ENCODE data around the gene SLC40A1. TPM values are rescaled to one million over a fixed set of nuclear protein-coding genes. Genes with fewer than 3 reads are reported as not detected.

SLC40A1 gene
- total and polyA plus RNA-seq, 2 of the 13 experiments (the other 11 are each of a cell fraction or from before 2014, with no cell fraction given) = 10.6 to 24.9 TPM

- in situ Hi-C loops (cut with HindIII; ENCODE audit: extremely low pct_ligation_motif_present, low pct_unique_long_range_greater_than_20kb) (no loop called here), intact Hi-C loops (cut with micrococcal nuclease; ENCODE audit: unreplicated experiment) (loop anchor here (2.0 kb wide), 1 partner anchor 23 kb away; no protein-coding TSS in a partner anchor)
- Histone ChIP-seq H3K4me2 (ENCODE audit: low read depth, low read length) (no peak overlapping the region), H3K9ac (ENCODE audit: insufficient read depth, low read depth, low read length) (no peak overlapping the region), H3K9me3 (ENCODE audit: low read length) (no peaks in the 10 kb centered on the region), H4K20me1 (ENCODE audit: insufficient read depth, low read length) (no peaks in the 10 kb centered on the region), H2AFZ (ENCODE audit: low read length) (no peak overlapping the region), H3K36me3 (replicated peaks in 1 of 2; ENCODE audit: control insufficient read depth in 1 of 2, insufficient read depth in 2 of 2, low read length in 2 of 2) (no peaks in the 10 kb centered on the region), H3K79me2 (ENCODE audit: insufficient read depth, low read length) (no peaks in the 10 kb centered on the region), H3K27me3 (ENCODE audit: control insufficient read depth in 1 of 2, insufficient read depth in 2 of 2, low read length in 2 of 2) (no peaks in the 10 kb centered on the region), H3K4me3 (replicated peaks in 1 of 3; ENCODE audit: insufficient read depth in 1 of 3, low read depth in 2 of 3, low read length in 3 of 3) (no peak overlapping the region), H3K27ac (ENCODE audit: extremely low read length, insufficient read depth, low read length) (peak overlapping the region; percentile 49), H3K4me1 (ENCODE audit: insufficient read depth, low read length) (peaks cover 70% of the 10 kb centered on the region)
- DNase-seq (ENCODE audit: low spot score) = no peak
- POLR2A ChIA-PET = interaction anchor here (0.9 to 2.9 kb wide), 6 partner anchors 10 to 29 kb away, joined by 3 to 18 read pairs (median 8); partner anchors contain the start of gene SLC40A1
- BruUV-seq (replicated peaks) = no TSS peak
- CTCF ChIA-PET (ENCODE audit: low intra/inter-chr PET ratio, low total read pairs) = no interaction called here
- no peak for ATAC-seq
- TF ChIP-seq ZBTB46 (CRISPR knock-in tag; IDR thresholded peaks at IDR 0.05; ENCODE audit: borderline replicate concordance) = no peak
- 0 out of 2 replicates have a peak, but pooled peaks have one; percentile 52 for TF ChIP-seq SMYD3 (CRISPR knock-in tag; IDR thresholded peaks at IDR 0.05)
- no peak for FAIRE-seq
These were observed 28.8 kb downstream of the SLC40A1 start for GRCh38 chr2:189551808-189552207.

GRCh38 chr2:189549449-189549832 lies 31.1 kb downstream of the SLC40A1 start:
- Histone ChIP-seq H3K27ac (ENCODE audit: extremely low read length, insufficient read depth, low read length) (peak overlapping the region; percentile 54), H3K79me2 (ENCODE audit: insufficient read depth, low read length) (no peaks in the 10 kb centered on the region), H3K9ac (ENCODE audit: insufficient read depth, low read depth, low read length) (peak overlapping the region; percentile 17; the same call in 1 of the 2 replicates), H3K36me3 (replicated peaks in 1 of 2; ENCODE audit: control insufficient read depth in 1 of 2, insufficient read depth in 2 of 2, low read length in 2 of 2) (no peaks in the 10 kb centered on the region), H4K20me1 (ENCODE audit: insufficient read depth, low read length) (no peaks in the 10 kb centered on the region), H3K9me3 (ENCODE audit: low read length) (no peaks in the 10 kb centered on the region), H2AFZ (ENCODE audit: low read length) (peak overlapping the region; percentile 45), H3K4me3 (replicated peaks in 1 of 3; ENCODE audit: insufficient read depth in 1 of 3, low read depth in 2 of 3, low read length in 3 of 3) (no peak overlapping the region), H3K27me3 (ENCODE audit: control insufficient read depth in 1 of 2, insufficient read depth in 2 of 2, low read length in 2 of 2) (no peaks in the 10 kb centered on the region), H3K4me2 (ENCODE audit: low read depth, low read length) (peak overlapping the region; percentile 34), H3K4me1 (ENCODE audit: insufficient read depth, low read length) (peaks cover 46% of the 10 kb centered on the region)
- BruUV-seq (replicated peaks) = no TSS peak
- DNase-seq (ENCODE audit: low spot score) = no peak
- ChIA-PET CTCF (ENCODE audit: low intra/inter-chr PET ratio, low total read pairs) (no interaction called here), POLR2A (interaction anchor here (1.0 to 2.1 kb wide), 7 partner anchors 15 to 64 kb away, joined by 3 to 14 read pairs (median 5); partner anchors contain the start of gene SLC40A1)
- in situ Hi-C loops (cut with HindIII; ENCODE audit: extremely low pct_ligation_motif_present, low pct_unique_long_range_greater_than_20kb) (no loop called here), intact Hi-C loops (cut with micrococcal nuclease; ENCODE audit: unreplicated experiment) (no loop called here)
- TF ChIP-seq ZSCAN25 (CRISPR knock-in tag; IDR thresholded peaks at IDR 0.05) (0 out of 2 replicates have a peak, but pooled peaks have one; percentile 32), RXRB (CRISPR knock-in tag; IDR thresholded peaks at IDR 0.05; ENCODE audit: borderline replicate concordance) (no peak), SOX6 (IDR thresholded peaks at IDR 0.05) (no peak), SOX6 (CRISPR knock-in tag; IDR thresholded peaks at IDR 0.05) (0 out of 2 replicates have a peak, but pooled peaks have one; percentile 0), ZNF616 (CRISPR knock-in tag; IDR thresholded peaks at IDR 0.05; ENCODE audit: low read depth) (no peak), MXI1 (IDR thresholded peaks at IDR 0.05; ENCODE audit: borderline replicate concordance, low read depth, low read length) (no peak), ZNF570 (CRISPR knock-in tag; IDR thresholded peaks at IDR 0.05; ENCODE audit: borderline replicate concordance) (no peak), SALL2 (CRISPR knock-in tag; IDR thresholded peaks at IDR 0.05) (no peak), NR2F6 (IDR thresholded peaks at IDR 0.05) (no peak), NR2F6 (CRISPR knock-in tag; IDR thresholded peaks at IDR 0.05) (no peak), ZFP41 (CRISPR knock-in tag; IDR thresholded peaks at IDR 0.05; ENCODE audit: borderline replicate concordance) (no peak), ZNF572 (CRISPR knock-in tag; IDR thresholded peaks at IDR 0.05) (no peak), PPARG (CRISPR knock-in tag; conservative IDR thresholded peaks at IDR 0.05) (no peak), ZNF841 (CRISPR knock-in tag; IDR thresholded peaks at IDR 0.05; ENCODE audit: borderline replicate concordance) (no peak), ZNF3 (CRISPR knock-in tag; IDR thresholded peaks at IDR 0.05) (no peak), ZNF232 (CRISPR knock-in tag; IDR thresholded peaks at IDR 0.05; ENCODE audit: borderline replicate concordance) (no peak), ZNF850 (CRISPR knock-in tag; conservative IDR thresholded peaks at IDR 0.05) (no peak), ZNF598 (CRISPR knock-in tag; IDR thresholded peaks at IDR 0.05; ENCODE audit: borderline replicate concordance) (no peak), ZNF292 (CRISPR knock-in tag; IDR thresholded peaks at IDR 0.05; ENCODE audit: borderline replicate concordance, low read depth) (no peak)
- 84% methylated on average over 2 of the region's 2 CpGs for WGBS (ENCODE audit: low lambda C conversion rate)
- peak; percentile 19; the same call in 2 of the 3 replicates for ATAC-seq
- no peak for FAIRE-seq
